H9 (cell line): ENCODE measurements around the gene HNF4A. TPM values are rescaled to one million over a fixed set of nuclear protein-coding genes. Genes with fewer than 3 reads are reported as not detected.

Experiments
- DNase-seq: peaks from one replicate; pipeline ENCODE4 v3.0.0-alpha.2; 2017
- H2AFZ ChIP-seq: one replicate; pipeline ENCODE4 v1.6.1; 2013; ENCODE audit warnings: mild to moderate bottlenecking, low read length, control low read depth, moderate library complexity
- H2AK5ac ChIP-seq: 2 replicates; pipeline ENCODE4 v1.6.1; 2013; ENCODE audit warnings: low read length, control low read depth, mixed read lengths; ENCODE audit not compliant: insufficient read length
- H2BK120ac ChIP-seq: one replicate; pipeline ENCODE4 v1.6.1; 2013; ENCODE audit warnings: low read depth, mild to moderate bottlenecking, low read length, control low read depth, inconsistent platforms; ENCODE audit not compliant: poor library complexity, severe bottlenecking
- H2BK12ac ChIP-seq: 2 replicates; pipeline ENCODE4 v1.6.1; 2013; ENCODE audit warnings: low read length, control low read depth, mixed read lengths, low read depth; ENCODE audit not compliant: insufficient read length
- H2BK15ac ChIP-seq: 2 replicates; pipeline ENCODE4 v1.6.1; 2013; ENCODE audit warnings: low read depth, low read length, control low read depth
- H2BK20ac ChIP-seq: one replicate; pipeline ENCODE4 v1.6.1; 2013; ENCODE audit warnings: low read depth, mild to moderate bottlenecking, low read length, control low read depth, inconsistent platforms; ENCODE audit not compliant: poor library complexity, severe bottlenecking
- H2BK5ac ChIP-seq: 2 replicates; pipeline ENCODE4 v1.6.1; 2013; ENCODE audit warnings: low read length, control low read depth, mixed read lengths; ENCODE audit not compliant: insufficient read length
- H3K14ac ChIP-seq: 2 replicates; pipeline ENCODE4 v1.6.1; 2013; ENCODE audit warnings: low read length, control low read depth; ENCODE audit not compliant: insufficient read depth
- H3K18ac ChIP-seq: 2 replicates; pipeline ENCODE4 v1.6.1; 2013; ENCODE audit warnings: low read depth, mild to moderate bottlenecking, mixed read lengths, low read length, control low read depth; ENCODE audit not compliant: insufficient read length
- H3K23ac ChIP-seq: 2 replicates; pipeline ENCODE4 v1.6.1; 2013; ENCODE audit warnings: low read length, control low read depth, mixed read lengths, low read depth; ENCODE audit not compliant: insufficient read length
- H3K23me2 ChIP-seq: 2 replicates; pipeline ENCODE4 v1.6.1; 2013; ENCODE audit warnings: low read depth, mild to moderate bottlenecking, mixed read lengths, low read length, control low read depth; ENCODE audit not compliant: insufficient read length, poor library complexity, severe bottlenecking
- H3K27ac ChIP-seq: 2 replicates; pipeline ENCODE4 v1.5.1; 2013; ENCODE audit warnings: low read length, control low read depth, mixed read lengths, low read depth; ENCODE audit not compliant: insufficient read length
- H3K27me3 ChIP-seq: 2 replicates; pipeline ENCODE4 v1.6.1; 2013; ENCODE audit warnings: low read length, control low read depth, inconsistent platforms; ENCODE audit not compliant: insufficient read depth
- H3K4ac ChIP-seq: 2 replicates; pipeline ENCODE4 v1.6.1; 2013; ENCODE audit warnings: low read depth, mild to moderate bottlenecking, control low read depth, inconsistent platforms, low read length, moderate library complexity
- H3K4me1 ChIP-seq: 2 replicates; pipeline ENCODE4 v1.6.1; 2013; ENCODE audit warnings: low read length, control low read depth, inconsistent platforms; ENCODE audit not compliant: insufficient read depth
- H3K4me2 ChIP-seq: 2 replicates; pipeline ENCODE4 v1.6.1; 2013; ENCODE audit warnings: low read length, control low read depth, mixed read lengths; ENCODE audit not compliant: insufficient read length, insufficient read depth
- H3K56ac ChIP-seq: 2 replicates; pipeline ENCODE4 v1.6.1; 2013; ENCODE audit warnings: low read depth, mild to moderate bottlenecking, mixed read lengths, low read length, control low read depth; ENCODE audit not compliant: insufficient read length
- H3K79me1 ChIP-seq: 2 replicates; pipeline ENCODE4 v1.6.1; 2013; ENCODE audit warnings: low read depth, mild to moderate bottlenecking, moderate library complexity, low read length, control low read depth, inconsistent platforms; ENCODE audit not compliant: insufficient read depth, poor library complexity, severe bottlenecking
- H3K79me2 ChIP-seq: 2 replicates; pipeline ENCODE4 v1.6.1; 2013; ENCODE audit warnings: low read length, control low read depth, inconsistent platforms; ENCODE audit not compliant: insufficient read depth
- H3K9ac ChIP-seq: 2 replicates; pipeline ENCODE4 v1.6.1; 2013; ENCODE audit warnings: low read length, control low read depth, mixed read lengths; ENCODE audit not compliant: insufficient read length; ENCODE audit errors: extremely low read depth
- H3K9me3 ChIP-seq: one replicate; pipeline ENCODE4 v1.6.1; 2013; ENCODE audit warnings: low read depth, low read length, inconsistent platforms; ENCODE audit not compliant: control insufficient read depth
- H3T11ph ChIP-seq: one replicate; pipeline ENCODE4 v1.6.1; 2013; ENCODE audit warnings: mild to moderate bottlenecking, low read length, control low read depth, inconsistent platforms
- H4K20me1 ChIP-seq: one replicate; pipeline ENCODE4 v1.6.1; 2013; ENCODE audit not compliant: control insufficient read depth, insufficient read length, insufficient read depth
- H4K5ac ChIP-seq: 2 replicates; pipeline ENCODE4 v1.6.1; 2013; ENCODE audit warnings: low read depth, mild to moderate bottlenecking, mixed read lengths, low read length, control low read depth; ENCODE audit not compliant: insufficient read length
- H4K8ac ChIP-seq: replicated peaks from 2 replicates; pipeline ENCODE4 v1.6.1; 2013; ENCODE audit warnings: low read length, control low read depth, mixed read lengths, low read depth; ENCODE audit not compliant: insufficient read length
- H4K91ac ChIP-seq: 2 replicates; pipeline ENCODE4 v1.6.1; 2013; ENCODE audit warnings: low read depth, mild to moderate bottlenecking, moderate library complexity, mixed read lengths, low read length, control low read depth; ENCODE audit not compliant: insufficient read length
- H3K27ac Mint-ChIP-seq, 3 experiments: 2 replicates in 2 of 3; 3 replicates in 1 of 3; pipeline ENCODE4 v1.8.0; 2020 to 2021; ENCODE audit warnings: mixed read lengths in 3 of 3, mild to moderate bottlenecking in 1 of 3, moderate library complexity in 1 of 3
- H3K27me3 Mint-ChIP-seq: 2 replicates; pipeline ENCODE4 v1.8.0; 2021; ENCODE audit warnings: low read depth, mild to moderate bottlenecking, moderate library complexity, mixed read lengths
- H3K36me3 Mint-ChIP-seq, 3 experiments: 2 replicates in 2 of 3; 3 replicates in 1 of 3; pipeline ENCODE4 v1.8.0; 2020 to 2021; ENCODE audit warnings: low read depth in 3 of 3, mixed read lengths in 3 of 3; ENCODE audit not compliant: insufficient read depth in 1 of 3
- H3K4me1 Mint-ChIP-seq, 2 experiments: 2 replicates each; pipeline ENCODE4 v1.8.0; 2020; ENCODE audit warnings: mixed read lengths in 2 of 2
- H3K4me3 Mint-ChIP-seq, 2 experiments: 2 replicates in 1 of 2; 3 replicates in 1 of 2; pipeline ENCODE4 v1.8.0; 2020 to 2021; ENCODE audit warnings: mild to moderate bottlenecking in 2 of 2, mixed read lengths in 2 of 2, moderate library complexity in 1 of 2
- H3K9me3 Mint-ChIP-seq, 2 experiments: 2 replicates in 1 of 2; 3 replicates in 1 of 2; pipeline ENCODE4 v1.8.0; 2020; ENCODE audit warnings: mild to moderate bottlenecking in 2 of 2, mixed read lengths in 2 of 2, moderate library complexity in 1 of 2
- WGBS: extraction: QIAGEN DNeasy Blood & Tissue Kit; methylation state at CpG from one replicate; pipeline ENCODE4 v1.1.7; 2013; ENCODE audit warnings: missing lambda C conversion rate, low lambda C conversion rate, mixed read lengths; ENCODE audit not compliant: insufficient read length; ENCODE audit errors: extremely low coverage; 5-methylcytosine and 5-hydroxymethylcytosine counted together
- total RNA-seq: library from RNA; stranded (reverse); gene quantifications from 2 replicates; pipeline ENCODE4 v1.2.1, GENCODE V29; 2021
- TF ChIP-seq, protein P1 (sequence below): fragments of 200-600 bp; sonication (generic); conservative IDR thresholded peaks from 3 replicates; pipeline ENCODE4 v1.8.0; 2021; ENCODE audit warnings: antibody characterized with exemption, mild to moderate bottlenecking

The HNF4A gene
- total RNA-seq, 1 experiment from 2014 or later: not detected

- no peak overlapping the region for H3K27ac ChIP-seq
- Mint-ChIP-seq H3K27me3 (peaks cover 6% of the 10 kb centered on the region), H3K9me3 (peaks cover 0 to 3% of the 10 kb centered on the region in 2 experiments; a peak in 2 of 5 replicates), H3K4me3 (no peak overlapping the region; a peak in 1 of 5 replicates), H3K27ac (peak overlapping the region in 1 of 3 experiments; percentile 49; a peak in 1 of 7 replicates), H3K4me1 (peaks cover 0 to 6% of the 10 kb centered on the region in 2 experiments; a peak in 2 of 4 replicates), H3K36me3 (no peaks in the 10 kb centered on the region)
- no peaks in the 10 kb centered on the region for H3K27me3 ChIP-seq
- no peaks in the 10 kb centered on the region for H4K20me1 ChIP-seq
- H3K9me3 ChIP-seq: no peaks in the 10 kb centered on the region
- H2BK5ac ChIP-seq: no peak overlapping the region
- H3K23ac ChIP-seq: no peak overlapping the region
- no peak overlapping the region for H2BK15ac ChIP-seq
- WGBS: no CpG with 5 or more reads among the region's 23 CpGs
- no peak overlapping the region for H3K56ac ChIP-seq
- no peak overlapping the region for H2BK20ac ChIP-seq
- no peak overlapping the region for H2BK120ac ChIP-seq
- no peaks in the 10 kb centered on the region for H3K23me2 ChIP-seq
- H3K79me2 ChIP-seq: no peaks in the 10 kb centered on the region
- no peak overlapping the region for H3T11ph ChIP-seq
- H2AFZ ChIP-seq: no peak overlapping the region
- H3K4ac ChIP-seq: no peak overlapping the region
- no peaks in the 10 kb centered on the region for H3K4me1 ChIP-seq
- H3K79me1 ChIP-seq: no peaks in the 10 kb centered on the region
- no peak overlapping the region for H2AK5ac ChIP-seq
- H3K14ac ChIP-seq: no peak overlapping the region
- H4K91ac ChIP-seq: no peak overlapping the region
- TF ChIP-seq, protein P1, sequence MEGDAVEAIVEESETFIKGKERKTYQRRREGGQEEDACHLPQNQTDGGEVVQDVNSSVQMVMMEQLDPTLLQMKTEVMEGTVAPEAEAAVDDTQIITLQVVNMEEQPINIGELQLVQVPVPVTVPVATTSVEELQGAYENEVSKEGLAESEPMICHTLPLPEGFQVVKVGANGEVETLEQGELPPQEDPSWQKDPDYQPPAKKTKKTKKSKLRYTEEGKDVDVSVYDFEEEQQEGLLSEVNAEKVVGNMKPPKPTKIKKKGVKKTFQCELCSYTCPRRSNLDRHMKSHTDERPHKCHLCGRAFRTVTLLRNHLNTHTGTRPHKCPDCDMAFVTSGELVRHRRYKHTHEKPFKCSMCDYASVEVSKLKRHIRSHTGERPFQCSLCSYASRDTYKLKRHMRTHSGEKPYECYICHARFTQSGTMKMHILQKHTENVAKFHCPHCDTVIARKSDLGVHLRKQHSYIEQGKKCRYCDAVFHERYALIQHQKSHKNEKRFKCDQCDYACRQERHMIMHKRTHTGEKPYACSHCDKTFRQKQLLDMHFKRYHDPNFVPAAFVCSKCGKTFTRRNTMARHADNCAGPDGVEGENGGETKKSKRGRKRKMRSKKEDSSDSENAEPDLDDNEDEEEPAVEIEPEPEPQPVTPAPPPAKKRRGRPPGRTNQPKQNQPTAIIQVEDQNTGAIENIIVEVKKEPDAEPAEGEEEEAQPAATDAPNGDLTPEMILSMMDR: no peak
- no peak overlapping the region for H3K18ac ChIP-seq
- H4K8ac ChIP-seq: no peak overlapping the region
- DNase-seq: no peak
- H4K5ac ChIP-seq: no peak overlapping the region
- no peak overlapping the region for H3K9ac ChIP-seq
- H2BK12ac ChIP-seq: no peak overlapping the region
- H3K4me2 ChIP-seq: no peak overlapping the region
These were observed 45.7 kb downstream of the HNF4A start for GRCh38 chr20:44400970-44401769.
